Hematopoietic multipotent progenitor cell (in vitro differentiated cells): Measurements from ENCODE around the gene LRRFIP2. TPM values are rescaled to one million over a fixed set of nuclear protein-coding genes. Genes with fewer than 3 reads are reported as not detected.

Source experiments
- DNase-seq, 3 donors: peaks; one replicate each; pipeline ENCODE4 v3.0.0-alpha.2; 2011 to 2015; ENCODE audit warnings: low read depth in 2 of 3, low spot score in 2 of 3
- small RNA-seq: library from RNA; depleted of rRNA; stranded (forward); fragments of <200 nt; gene quantifications from one replicate; pipeline ENCODE3, GENCODE V24; 2012
- total RNA-seq: library from RNA; depleted of rRNA; stranded (reverse); fragments of >200 nt; gene quantifications from one replicate; pipeline ENCODE4 v1.2.3, GENCODE V29; 2012

LRRFIP2 gene
- total RNA-seq, 1 donor = 34.7 TPM

DNA sequence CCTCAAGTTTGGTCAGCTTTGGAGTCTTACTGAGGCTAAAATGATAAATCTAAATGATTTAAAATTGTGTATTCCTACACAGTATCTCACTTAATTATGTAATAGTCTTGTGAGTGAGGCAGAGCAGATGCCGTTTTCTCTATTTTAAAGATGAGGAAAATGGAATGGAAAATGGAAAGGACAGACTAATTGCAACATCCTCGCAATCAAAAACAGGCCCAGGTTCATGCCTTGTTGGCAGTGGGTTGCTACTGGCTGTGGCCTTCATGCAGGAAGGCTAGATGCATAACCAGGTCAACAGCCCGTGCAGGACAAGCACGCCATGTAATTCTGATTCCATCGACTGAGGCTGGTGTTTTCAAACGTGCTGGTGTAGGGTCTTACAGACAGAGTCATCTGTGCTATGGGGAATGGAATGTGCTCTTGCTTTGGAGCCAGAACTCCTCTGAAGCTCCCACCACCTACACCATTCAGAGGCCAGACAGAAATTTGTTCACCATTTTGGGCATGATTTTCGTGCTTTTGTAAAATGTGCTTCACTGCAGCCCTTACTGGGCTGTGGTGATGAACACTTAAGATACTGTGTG lies 143.2 kb downstream of the LRRFIP2 start:
- no peak for DNase-seq

DNA sequence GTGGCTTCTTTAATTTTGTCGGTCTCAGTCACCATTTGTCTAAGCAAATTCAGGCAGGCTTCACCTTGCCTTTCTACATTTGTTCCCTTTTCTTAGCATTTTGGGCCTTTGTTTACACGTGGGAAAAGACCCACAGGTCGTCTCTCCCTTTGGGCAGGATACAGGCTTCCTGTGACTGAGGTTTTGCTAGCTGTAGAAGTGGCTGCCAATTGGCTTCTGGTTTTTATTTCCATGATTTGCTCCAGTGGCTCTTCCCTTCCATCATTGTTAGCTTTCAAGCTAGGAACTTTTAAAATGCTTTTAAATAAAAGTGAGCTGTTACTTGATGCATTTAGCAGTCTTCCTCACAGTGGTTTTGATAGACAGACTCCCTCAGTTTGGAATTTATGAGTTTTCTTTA lies 143.8 kb downstream of the LRRFIP2 start:
- DNase-seq = no peak

DNA sequence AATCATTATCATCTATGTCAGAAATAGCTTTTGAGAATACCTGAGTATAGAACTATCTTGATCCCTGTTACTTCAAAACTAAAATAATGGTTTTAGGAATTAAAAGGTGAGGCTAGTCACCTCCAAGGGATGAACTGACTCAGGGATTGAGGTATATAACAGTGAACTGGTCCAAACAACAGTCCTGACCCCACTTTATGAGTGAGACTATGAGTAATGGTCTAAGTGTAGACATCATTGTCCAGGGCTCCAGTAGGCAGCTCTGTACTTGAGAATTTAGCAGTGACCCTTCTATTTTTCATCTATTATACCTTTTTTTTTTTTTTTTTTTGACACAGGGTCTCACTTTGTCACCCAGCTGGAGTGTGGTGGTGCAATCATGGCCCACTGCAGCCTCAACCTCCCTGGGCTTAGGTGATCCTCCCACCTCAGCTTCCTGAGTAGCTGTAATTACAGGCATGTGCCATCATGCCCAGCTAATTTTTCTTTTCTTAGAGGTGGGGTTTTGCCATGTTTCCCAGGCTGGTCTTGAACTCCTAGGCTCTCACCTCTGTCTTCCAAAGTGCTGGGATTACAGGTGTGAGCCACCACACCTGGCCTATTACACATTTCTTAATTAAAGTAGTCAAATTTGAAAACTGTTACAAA lies 144.7 kb downstream of the LRRFIP2 start:
- DNase-seq = no peak

DNA sequence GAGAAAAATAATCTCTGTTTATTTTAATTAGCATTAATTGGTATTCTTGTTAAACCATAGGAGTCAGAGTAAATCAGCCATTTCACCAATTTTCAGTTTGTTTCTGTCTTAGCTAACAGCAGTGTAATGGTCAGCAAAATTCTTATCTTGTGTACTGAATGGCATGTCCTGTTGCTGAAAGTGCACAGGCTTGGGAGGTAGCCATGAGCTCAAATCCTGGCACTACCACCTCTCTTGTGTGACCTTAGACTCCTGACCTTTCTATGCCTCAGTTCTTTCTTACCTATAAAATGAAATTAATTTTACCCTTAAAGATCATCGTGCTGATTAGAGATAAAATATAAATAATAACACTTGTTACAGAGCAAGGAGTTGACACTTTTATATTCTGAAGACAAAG lies 145.3 kb downstream of the LRRFIP2 start:
- no peak for DNase-seq

DNA sequence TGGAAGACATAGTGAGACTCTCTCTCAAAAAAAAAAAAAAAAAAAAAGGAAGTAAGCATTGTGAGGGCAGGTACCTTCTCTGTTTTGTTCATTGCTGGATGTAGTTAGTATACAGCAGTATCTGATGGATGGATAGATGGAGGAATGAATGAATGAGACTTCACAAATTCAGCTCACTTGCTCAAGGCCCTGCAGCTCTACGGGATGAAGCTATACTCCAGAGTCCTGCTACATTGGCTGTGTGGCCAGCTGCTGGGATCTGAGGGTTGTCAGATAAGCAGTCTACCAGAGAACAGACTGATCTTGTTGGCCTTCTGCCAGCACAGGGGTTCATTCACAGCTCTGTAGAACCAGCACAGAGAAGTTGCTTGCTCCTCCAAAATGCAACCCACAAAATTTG lies 146.1 kb downstream of the LRRFIP2 start:
- DNase-seq = peak in 2 of 3 donors; percentile 11 to 17

DNA sequence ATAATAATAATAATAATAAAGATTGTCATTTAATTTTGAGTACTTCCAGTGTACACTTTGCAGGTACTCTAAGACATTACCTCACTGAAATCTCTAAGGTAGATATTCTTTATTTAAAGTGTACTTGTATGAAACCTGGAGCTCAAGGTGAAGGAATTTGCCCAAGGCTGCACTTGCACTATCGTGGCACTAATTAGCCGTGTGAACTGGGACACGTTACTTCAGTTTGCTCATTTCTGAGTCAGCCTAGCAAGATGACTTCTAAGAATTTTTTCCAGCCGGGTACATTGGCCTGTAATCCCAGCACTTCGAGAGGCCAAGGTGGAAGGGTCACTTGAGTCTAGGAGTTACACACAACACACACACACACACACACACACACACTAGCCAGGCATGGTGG lies 147.5 kb downstream of the LRRFIP2 start:
- no peak for DNase-seq

DNA sequence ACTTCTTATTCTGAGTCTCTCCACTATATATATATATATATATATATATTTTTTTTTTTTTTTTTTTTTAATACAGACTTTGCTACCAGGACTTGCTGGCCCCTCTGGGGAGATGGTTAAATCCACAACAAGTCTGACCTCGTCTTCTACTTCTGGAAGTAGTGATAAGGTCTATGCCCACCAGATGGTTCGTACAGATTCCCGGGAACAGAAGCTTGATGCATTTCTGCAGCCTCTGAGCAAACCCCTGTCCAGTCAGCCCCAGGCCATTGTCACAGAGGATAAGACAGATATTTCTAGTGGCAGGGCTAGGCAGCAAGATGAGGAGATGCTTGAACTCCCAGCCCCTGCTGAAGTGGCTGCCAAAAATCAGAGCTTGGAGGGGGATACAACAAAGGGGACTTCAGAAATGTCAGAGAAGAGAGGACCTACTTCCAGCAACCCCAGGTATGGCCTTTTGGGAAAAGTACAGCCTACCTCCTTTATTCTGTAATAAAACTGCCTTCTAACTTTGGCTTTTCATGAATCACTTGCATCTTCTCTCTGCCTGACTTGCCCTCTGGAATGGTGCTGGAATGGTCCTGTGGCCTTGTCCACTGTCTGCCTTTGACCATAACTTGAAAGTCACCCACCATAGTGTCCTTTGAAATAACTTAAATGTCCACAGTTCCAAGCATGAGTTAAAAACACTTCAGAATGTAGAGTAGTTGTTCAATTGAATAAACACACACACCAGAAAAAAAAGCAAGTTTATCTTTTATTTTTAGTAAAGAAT lies 148.6 kb downstream of the LRRFIP2 start:
- no peak for DNase-seq

DNA sequence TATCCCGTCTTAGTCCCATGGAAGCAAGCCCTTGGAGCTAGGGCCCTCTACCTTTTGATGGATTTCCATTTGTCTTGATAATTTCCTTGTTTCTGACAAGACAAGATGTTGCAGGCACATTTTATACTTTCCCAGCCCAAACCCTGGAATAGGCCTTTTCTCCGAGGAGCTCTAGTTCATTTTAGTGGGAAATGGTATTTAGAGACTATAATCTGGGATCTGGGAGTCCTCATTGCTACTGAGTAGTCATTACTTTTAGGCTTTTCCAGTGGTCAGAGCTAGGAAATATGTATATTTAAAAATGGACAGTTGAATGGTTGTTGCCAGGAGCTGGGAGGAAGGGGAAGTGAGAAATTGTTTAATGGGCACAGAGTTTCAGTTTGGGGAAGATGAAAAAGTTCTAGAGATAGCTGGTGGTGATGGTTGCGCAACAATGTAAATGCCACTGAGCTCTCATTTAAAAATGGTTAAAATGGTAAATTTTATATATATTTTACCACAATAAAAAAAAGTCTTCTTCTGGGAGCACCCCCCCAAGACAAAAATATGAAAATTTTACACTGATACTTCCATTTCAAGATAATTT lies 149.5 kb downstream of the LRRFIP2 start:
- no peak for DNase-seq

DNA sequence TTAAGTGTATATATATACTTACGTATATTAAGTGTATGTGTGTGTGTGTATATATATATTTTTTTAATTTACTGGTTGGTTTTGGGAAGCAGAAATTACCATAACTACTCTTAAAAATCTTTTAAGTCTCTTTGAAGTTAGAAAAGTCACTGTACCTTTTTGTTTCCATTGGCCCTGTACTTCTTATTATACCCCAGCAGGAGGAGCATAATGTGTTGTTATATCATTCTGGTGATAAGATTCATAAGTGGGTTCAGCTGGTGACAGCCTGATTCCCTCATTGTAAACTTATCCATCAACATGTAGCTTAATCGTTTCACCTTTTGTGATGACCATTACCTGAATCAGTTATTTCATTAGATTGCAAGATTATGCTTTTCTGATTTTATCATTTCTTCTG lies 150.3 kb downstream of the LRRFIP2 start:
- peak in 2 of 3 donors; percentile 5 to 31 for DNase-seq

DNA sequence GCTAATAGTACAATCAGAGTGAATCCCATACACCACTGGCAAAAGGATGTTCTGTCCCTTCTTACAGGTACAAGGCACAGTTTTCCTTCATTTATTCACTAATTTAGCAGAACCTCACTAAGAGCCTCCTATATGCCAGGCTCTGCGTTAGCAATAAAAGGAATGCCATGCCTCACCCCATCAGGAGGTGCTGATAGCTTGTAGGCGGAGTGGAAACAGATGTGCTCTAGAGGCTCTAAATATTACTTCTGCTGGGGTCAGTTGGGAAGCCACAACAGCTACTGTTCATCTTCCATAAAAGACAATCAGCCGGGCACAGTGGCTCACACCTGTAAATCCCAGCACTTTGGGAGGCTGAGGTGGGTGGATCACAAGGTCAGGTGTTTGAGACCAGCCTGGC lies 156.7 kb downstream of the LRRFIP2 start:
- no peak for DNase-seq

DNA sequence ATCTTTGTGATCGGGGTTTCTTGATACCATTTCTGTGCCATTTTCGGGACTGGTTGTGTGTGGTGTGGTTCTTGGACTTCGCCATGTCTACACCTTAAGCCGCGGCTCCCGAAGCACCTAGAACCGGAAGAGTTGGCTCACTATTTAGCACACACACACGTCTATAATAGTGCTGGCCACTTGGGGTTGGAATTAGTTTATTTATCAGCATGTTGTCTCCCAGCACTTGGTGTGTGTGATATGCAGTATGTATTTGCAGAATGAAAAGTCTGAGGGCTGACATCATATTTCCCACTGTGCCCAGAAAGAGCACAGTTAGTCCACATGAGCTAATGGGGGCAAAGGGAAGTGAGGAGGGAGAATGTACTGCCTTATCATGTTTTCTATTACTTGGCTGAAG lies 157.5 kb downstream of the LRRFIP2 start:
- no peak for DNase-seq

DNA sequence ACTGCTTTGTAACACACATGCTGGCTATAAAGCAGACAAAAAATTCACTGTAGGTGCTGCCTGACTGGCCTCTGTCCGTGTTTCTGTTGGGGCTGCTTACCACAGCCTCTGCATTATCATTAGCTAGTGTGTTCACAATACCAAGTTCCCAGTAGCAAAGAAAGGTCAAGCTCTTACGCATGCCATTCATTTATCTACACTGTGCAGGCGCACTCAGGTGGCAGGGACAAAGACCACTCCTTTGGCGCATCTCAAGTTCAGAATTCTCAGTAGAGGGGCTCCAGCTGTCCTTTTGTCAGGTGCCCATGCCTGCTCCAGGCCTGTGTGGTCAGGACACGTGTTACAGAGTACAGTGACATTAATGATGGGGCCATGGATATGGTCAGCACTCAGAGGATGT lies 158.7 kb downstream of the LRRFIP2 start:
- no peak for DNase-seq

DNA sequence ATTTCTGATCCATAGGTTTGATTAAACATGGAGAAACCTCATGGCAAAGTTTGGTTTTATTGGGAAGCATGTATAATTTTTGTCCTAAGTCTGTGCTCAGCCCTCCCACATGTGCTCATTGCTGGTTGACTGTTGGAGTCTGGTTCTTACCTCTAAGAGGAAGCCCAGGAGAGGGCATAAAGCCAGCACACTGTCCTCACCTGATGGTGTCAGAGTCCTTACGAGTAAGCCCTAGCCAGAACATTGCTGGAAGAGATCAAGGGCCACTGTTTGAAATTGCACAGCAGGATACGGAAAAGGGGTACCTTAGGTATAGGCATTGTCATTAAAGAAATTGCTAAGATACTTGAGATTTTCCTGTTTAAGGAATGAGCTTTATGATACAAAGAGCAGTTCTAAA lies 159.8 kb downstream of the LRRFIP2 start:
- no peak for DNase-seq

Small RNAs within 50 kb of the gene (small RNA-seq; reads per million reads assigned to genes)
- gene RF00019 (not detected), gene RNU6-1301P (not detected)

Other genes starting within 250 kb of the LRRFIP2 start
- 43.9 TPM for gene TRANK1, start 229.5 kb downstream of the LRRFIP2 start, total RNA-seq
- 17.5 TPM for gene EPM2AIP1, start 181.5 kb downstream of the LRRFIP2 start, total RNA-seq
- 36.1 TPM for gene MLH1, start 181.1 kb downstream of the LRRFIP2 start, total RNA-seq
- 12.9 TPM for gene GOLGA4, start 68.7 kb upstream of the LRRFIP2 start, total RNA-seq